A549 treated with Hydrocortisone at 1 μM for 4 hours (cell line): ENCODE measurements around the gene ANKRD40. TPM values are rescaled to one million over a fixed set of nuclear protein-coding genes. Genes with fewer than 3 reads are reported as not detected.

Experiments
- total RNA-seq: library from RNA; stranded (reverse); fragments of 200-300 nt; extraction: Qiagen RNA extraction; gene quantifications from 5 replicates; pipeline ENCODE4 v1.2.3, GENCODE V29; 2022

The ANKRD40 gene
- total RNA-seq = 45.7 to 54.7 TPM (median 48.8 TPM) in 5 replicates

GRCh38 chr17:50707289-50708049 is at the start of gene ANKRD40:
TSS of gene ANKRD40 (minus strand) at chr17:50707914. CDS start at chr17:50707654, 260 bp downstream.

GRCh38 chr17:50719144-50719923 is 11.6 kb upstream of the ANKRD40 start, which contains the start of gene LUC7L3:
TSS of gene LUC7L3 (plus strand) at chr17:50719603. CDS start at chr17:50719733, 130 bp downstream.

Other genes starting within 250 kb of the ANKRD40 start
- gene CHAD, start 239.0 kb downstream of the ANKRD40 start, total RNA-seq = not detected in 5 replicates
- gene RSAD1, start 229.1 kb downstream of the ANKRD40 start, total RNA-seq = 29.5 to 34.2 TPM (median 31.0 TPM) in 5 replicates
- 0.45 to 0.63 TPM (median 0.60 TPM) in 5 replicates for gene MYCBPAP, start 199.5 kb downstream of the ANKRD40 start, total RNA-seq
- 0.14 to 0.33 TPM (median 0.22 TPM) in 5 replicates for gene EPN3, start 175.2 kb downstream of the ANKRD40 start, total RNA-seq
- 72.8 to 84.0 TPM (median 79.6 TPM) in 5 replicates for gene SPATA20, start 160.7 kb downstream of the ANKRD40 start, total RNA-seq
- 3.4 to 4.1 TPM (median 3.8 TPM) in 5 replicates for gene CACNA1G, start 147.2 kb downstream of the ANKRD40 start, total RNA-seq
- gene ABCC3, start 73.0 kb downstream of the ANKRD40 start, total RNA-seq = 112 to 143 TPM (median 131 TPM) in 5 replicates
- gene LUC7L3, start 11.7 kb upstream of the ANKRD40 start, total RNA-seq = 64.3 to 104 TPM (median 89.3 TPM) in 5 replicates
- gene ANKRD40CL, start 59.6 kb upstream of the ANKRD40 start, total RNA-seq = not detected in 5 replicates
- gene WFIKKN2, start 127.7 kb upstream of the ANKRD40 start, total RNA-seq = 0.05 TPM in 1 of 5 replicates, not detected in the others
- gene TOB1, start 158.4 kb upstream of the ANKRD40 start, total RNA-seq = 79.1 to 94.5 TPM (median 82.9 TPM) in 5 replicates